ENCODE data around the gene SMIM1.

Gene SMIM1

DNA sequence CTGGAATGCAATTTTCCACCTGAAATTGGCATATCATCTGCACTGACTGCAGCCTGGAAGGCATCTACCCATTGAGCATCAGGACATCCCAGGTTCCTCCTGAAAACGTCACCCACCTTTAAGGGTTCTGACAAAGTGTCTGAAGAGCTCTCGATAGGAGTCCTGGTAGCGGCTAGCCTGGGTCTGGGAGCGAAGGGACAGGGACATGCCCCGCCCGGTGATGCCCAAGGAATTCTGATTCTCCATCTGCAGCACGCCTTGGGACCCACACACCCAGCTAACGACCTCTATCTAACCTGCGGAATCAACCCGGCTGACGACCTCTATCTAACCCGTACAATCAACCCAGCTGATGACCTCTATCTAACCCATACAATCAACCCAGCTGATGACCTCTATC, 33.6 kb upstream of the SMIM1 start:
- H2AFZ ChIP-seq (ENCODE audit: low read length, unreplicated experiment), result no peak overlapping the region
- H3K36me3 ChIP-seq (ENCODE audit: insufficient read depth, low read length), result peaks cover 4% of the 10 kb centered on the region; the same call in 1 of the 2 replicates
- no peak overlapping the region for H3K27ac ChIP-seq (ENCODE audit: low read depth, low read length)
- no peaks in the 10 kb centered on the region for H3K27me3 ChIP-seq (ENCODE audit: insufficient read depth, low read length)
- no peaks in the 10 kb centered on the region for H3K79me2 ChIP-seq (ENCODE audit: control insufficient read depth, insufficient read depth, low read length, unreplicated experiment)
- H3K4me3 ChIP-seq (ENCODE audit: low read depth, low read length), result no peak overlapping the region
- peaks cover 4% of the 10 kb centered on the region for H3K4me1 ChIP-seq (ENCODE audit: control insufficient read depth, insufficient read depth, low read length, unreplicated experiment)

DNA sequence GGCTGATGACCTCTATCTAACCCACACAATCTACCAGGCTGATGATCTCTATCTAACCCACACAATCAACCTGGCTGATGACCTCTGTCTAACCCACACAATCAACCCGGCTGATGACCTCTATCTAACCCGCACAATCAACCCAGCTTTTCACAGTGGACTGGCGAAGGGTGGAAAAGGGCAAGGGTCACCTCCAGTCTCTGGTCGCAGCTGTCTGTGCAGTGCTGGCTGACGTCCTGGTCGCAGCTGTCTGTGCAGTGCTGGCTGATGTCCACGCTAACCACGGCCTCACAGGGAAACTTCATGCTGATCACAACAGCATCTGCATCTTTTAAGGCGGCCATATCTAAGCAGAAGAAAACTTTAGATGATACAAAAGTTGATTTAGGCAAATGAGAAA, 32.5 kb upstream of the SMIM1 start:
- Histone ChIP-seq H3K4me1 (ENCODE audit: control insufficient read depth, insufficient read depth, low read length, unreplicated experiment) (peaks cover 4% of the 10 kb centered on the region), H3K79me2 (ENCODE audit: control insufficient read depth, insufficient read depth, low read length, unreplicated experiment) (peaks cover 4% of the 10 kb centered on the region), H3K4me3 (ENCODE audit: low read depth, low read length) (no peak overlapping the region), H3K27me3 (ENCODE audit: insufficient read depth, low read length) (no peaks in the 10 kb centered on the region), H3K27ac (ENCODE audit: low read depth, low read length) (no peak overlapping the region), H2AFZ (ENCODE audit: low read length, unreplicated experiment) (no peak overlapping the region), H3K36me3 (ENCODE audit: insufficient read depth, low read length) (peaks cover 4% of the 10 kb centered on the region; the same call in 1 of the 2 replicates)

DNA sequence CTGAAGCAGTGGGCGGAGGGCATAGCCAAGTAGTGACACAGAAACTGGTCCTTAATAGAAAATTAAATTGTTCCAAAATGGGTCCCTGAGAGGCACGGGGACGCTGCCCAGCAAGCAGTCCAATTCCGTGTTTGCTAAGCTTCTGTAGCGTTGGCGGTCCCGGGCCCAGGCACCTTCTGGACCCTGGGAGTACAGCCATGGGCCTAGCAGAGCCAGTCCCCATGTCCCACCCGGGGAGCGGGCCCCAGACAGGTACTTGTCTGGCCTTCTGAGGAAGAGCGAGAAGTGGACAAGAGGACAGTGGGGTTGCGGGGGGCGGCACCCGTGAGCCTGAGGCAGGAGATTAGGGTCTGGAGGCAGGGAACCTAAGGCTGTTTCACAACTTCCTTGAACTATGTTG, 31.8 kb upstream of the SMIM1 start:
- H3K4me3 ChIP-seq (ENCODE audit: low read depth, low read length), result no peak overlapping the region
- no peak overlapping the region for H2AFZ ChIP-seq (ENCODE audit: low read length, unreplicated experiment)
- H3K4me1 ChIP-seq (ENCODE audit: control insufficient read depth, insufficient read depth, low read length, unreplicated experiment), result peaks cover 9% of the 10 kb centered on the region
- H3K79me2 ChIP-seq (ENCODE audit: control insufficient read depth, insufficient read depth, low read length, unreplicated experiment), result peaks cover 8% of the 10 kb centered on the region
- H3K36me3 ChIP-seq (ENCODE audit: insufficient read depth, low read length), result peaks cover 4% of the 10 kb centered on the region; the same call in 1 of the 2 replicates
- no peaks in the 10 kb centered on the region for H3K27me3 ChIP-seq (ENCODE audit: insufficient read depth, low read length)
- no peak overlapping the region for H3K27ac ChIP-seq (ENCODE audit: low read depth, low read length)

- no peak overlapping the region for H3K27ac ChIP-seq (ENCODE audit: low read depth, low read length)
- peaks cover 13% of the 10 kb centered on the region for H3K4me1 ChIP-seq (ENCODE audit: control insufficient read depth, insufficient read depth, low read length, unreplicated experiment)
- H3K27me3 ChIP-seq (ENCODE audit: insufficient read depth, low read length), result no peaks in the 10 kb centered on the region
- H3K4me3 ChIP-seq (ENCODE audit: low read depth, low read length), result no peak overlapping the region
- H3K36me3 ChIP-seq (ENCODE audit: insufficient read depth, low read length), result peaks cover 4% of the 10 kb centered on the region; the same call in 1 of the 2 replicates
- no peak overlapping the region for H2AFZ ChIP-seq (ENCODE audit: low read length, unreplicated experiment)
- H3K79me2 ChIP-seq (ENCODE audit: control insufficient read depth, insufficient read depth, low read length, unreplicated experiment), result peaks cover 17% of the 10 kb centered on the region
Measured at GRCh38 chr1:3741566-3742438, 30.7 kb upstream of the SMIM1 start.

- H3K4me1 ChIP-seq (ENCODE audit: control insufficient read depth, insufficient read depth, low read length, unreplicated experiment), result peaks cover 15% of the 10 kb centered on the region
- peaks cover 4% of the 10 kb centered on the region; the same call in 1 of the 2 replicates for H3K36me3 ChIP-seq (ENCODE audit: insufficient read depth, low read length)
- H3K27me3 ChIP-seq (ENCODE audit: insufficient read depth, low read length), result no peaks in the 10 kb centered on the region
- no peak overlapping the region for H2AFZ ChIP-seq (ENCODE audit: low read length, unreplicated experiment)
- H3K4me3 ChIP-seq (ENCODE audit: low read depth, low read length), result no peak overlapping the region
- H3K27ac ChIP-seq (ENCODE audit: low read depth, low read length), result no peak overlapping the region
- peaks cover 17% of the 10 kb centered on the region for H3K79me2 ChIP-seq (ENCODE audit: control insufficient read depth, insufficient read depth, low read length, unreplicated experiment)
Measured at GRCh38 chr1:3742439-3743298, 29.9 kb upstream of the SMIM1 start.

DNA sequence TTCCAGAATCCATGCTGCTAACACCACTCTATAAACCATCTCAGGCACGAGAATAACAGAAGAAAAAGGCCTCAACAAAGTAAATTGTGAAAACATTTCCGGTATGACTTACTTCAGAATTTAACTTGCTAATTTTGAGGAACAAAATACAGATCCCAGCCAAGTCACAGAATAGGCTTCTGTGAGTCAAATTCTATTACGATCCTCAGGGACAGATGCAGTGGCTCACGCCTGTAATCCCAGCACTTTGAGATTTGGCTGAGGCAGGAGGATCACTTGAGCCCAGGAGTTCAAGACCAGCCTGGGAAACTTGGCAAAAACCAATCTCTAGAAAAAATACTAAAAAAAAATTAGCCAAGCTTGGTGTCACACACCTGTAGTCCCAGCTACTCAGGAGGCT, 29.1 kb upstream of the SMIM1 start:
- Histone ChIP-seq H3K4me1 (ENCODE audit: control insufficient read depth, insufficient read depth, low read length, unreplicated experiment) (peaks cover 19% of the 10 kb centered on the region), H3K36me3 (ENCODE audit: insufficient read depth, low read length) (peaks cover 3% of the 10 kb centered on the region; the same call in 1 of the 2 replicates)

GRCh38 chr1:3743826-3744225, 28.7 kb upstream of the SMIM1 start:
- peaks cover 19% of the 10 kb centered on the region for H3K4me1 ChIP-seq (ENCODE audit: control insufficient read depth, insufficient read depth, low read length, unreplicated experiment)
- H2AFZ ChIP-seq (ENCODE audit: low read length, unreplicated experiment), result no peak overlapping the region
- no peaks in the 10 kb centered on the region for H3K27me3 ChIP-seq (ENCODE audit: insufficient read depth, low read length)
- no peaks in the 10 kb centered on the region; the same call in 1 of the 2 replicates for H3K36me3 ChIP-seq (ENCODE audit: insufficient read depth, low read length)
- H3K4me3 ChIP-seq (ENCODE audit: low read depth, low read length), result no peak overlapping the region
- H3K27ac ChIP-seq (ENCODE audit: low read depth, low read length), result no peak overlapping the region
- H3K79me2 ChIP-seq (ENCODE audit: control insufficient read depth, insufficient read depth, low read length, unreplicated experiment), result peaks cover 17% of the 10 kb centered on the region

More for the DNA sequence above, 29.1 kb upstream of the SMIM1 start:
- no peak overlapping the region for H3K4me3 ChIP-seq (ENCODE audit: low read depth, low read length)
- no peak overlapping the region for H2AFZ ChIP-seq (ENCODE audit: low read length, unreplicated experiment)
- peaks cover 17% of the 10 kb centered on the region for H3K79me2 ChIP-seq (ENCODE audit: control insufficient read depth, insufficient read depth, low read length, unreplicated experiment)
- no peaks in the 10 kb centered on the region for H3K27me3 ChIP-seq (ENCODE audit: insufficient read depth, low read length)
- H3K27ac ChIP-seq (ENCODE audit: low read depth, low read length), result no peak overlapping the region

DNA sequence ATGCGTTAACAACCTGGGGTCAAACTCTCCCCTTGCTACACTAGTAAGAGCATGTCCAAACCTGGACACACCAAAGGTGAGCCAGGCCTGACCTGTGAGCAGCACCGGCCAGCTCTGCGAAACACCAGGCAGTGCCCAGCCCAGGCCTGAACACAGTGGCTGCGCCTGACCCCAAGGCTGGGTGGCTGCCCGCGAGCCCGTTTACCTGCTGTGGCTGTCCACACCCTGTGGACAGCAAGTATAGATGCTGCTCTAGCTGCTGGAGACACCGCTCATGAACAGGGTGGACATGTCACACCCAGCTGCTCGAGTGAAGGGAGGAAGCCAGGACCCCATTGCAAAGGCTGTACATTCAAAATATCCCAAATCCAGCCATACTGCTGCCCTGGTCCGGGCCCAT, 27.9 kb upstream of the SMIM1 start:
- H3K27ac ChIP-seq (ENCODE audit: low read depth, low read length), result no peak overlapping the region
- peaks cover 19% of the 10 kb centered on the region for H3K4me1 ChIP-seq (ENCODE audit: control insufficient read depth, insufficient read depth, low read length, unreplicated experiment)
- H3K79me2 ChIP-seq (ENCODE audit: control insufficient read depth, insufficient read depth, low read length, unreplicated experiment), result peaks cover 17% of the 10 kb centered on the region
- H2AFZ ChIP-seq (ENCODE audit: low read length, unreplicated experiment), result no peak overlapping the region
- H3K27me3 ChIP-seq (ENCODE audit: insufficient read depth, low read length), result no peaks in the 10 kb centered on the region
- H3K4me3 ChIP-seq (ENCODE audit: low read depth, low read length), result no peak overlapping the region
- no peaks in the 10 kb centered on the region; the same call in 1 of the 2 replicates for H3K36me3 ChIP-seq (ENCODE audit: insufficient read depth, low read length)

DNA sequence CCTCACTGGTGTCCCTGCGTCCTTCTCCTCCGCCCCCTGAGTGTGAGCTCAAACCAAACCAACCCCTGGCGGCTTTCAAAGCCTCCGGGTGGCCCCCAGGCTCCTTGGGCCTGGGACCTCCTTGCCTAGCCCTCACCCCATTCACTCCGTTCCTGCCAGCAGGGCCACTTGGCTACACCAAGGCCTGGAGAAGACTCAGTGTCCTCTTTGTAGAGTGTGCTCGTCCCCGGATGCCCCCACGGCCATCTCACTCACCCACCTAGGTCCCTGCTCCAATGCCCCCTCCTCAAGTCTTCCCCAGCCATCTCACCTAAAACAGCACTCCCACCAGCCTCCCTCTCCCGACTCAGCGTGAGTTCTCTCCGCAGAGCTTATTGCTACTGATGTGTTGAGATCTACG, 27.5 kb upstream of the SMIM1 start:
- no peak overlapping the region for H3K4me3 ChIP-seq (ENCODE audit: low read depth, low read length)
- no peak overlapping the region for H2AFZ ChIP-seq (ENCODE audit: low read length, unreplicated experiment)
- H3K4me1 ChIP-seq (ENCODE audit: control insufficient read depth, insufficient read depth, low read length, unreplicated experiment), result peaks cover 19% of the 10 kb centered on the region
- H3K36me3 ChIP-seq (ENCODE audit: insufficient read depth, low read length), result no peaks in the 10 kb centered on the region; the same call in 1 of the 2 replicates
- H3K27me3 ChIP-seq (ENCODE audit: insufficient read depth, low read length), result no peaks in the 10 kb centered on the region
- no peak overlapping the region for H3K27ac ChIP-seq (ENCODE audit: low read depth, low read length)
- peaks cover 17% of the 10 kb centered on the region for H3K79me2 ChIP-seq (ENCODE audit: control insufficient read depth, insufficient read depth, low read length, unreplicated experiment)

DNA sequence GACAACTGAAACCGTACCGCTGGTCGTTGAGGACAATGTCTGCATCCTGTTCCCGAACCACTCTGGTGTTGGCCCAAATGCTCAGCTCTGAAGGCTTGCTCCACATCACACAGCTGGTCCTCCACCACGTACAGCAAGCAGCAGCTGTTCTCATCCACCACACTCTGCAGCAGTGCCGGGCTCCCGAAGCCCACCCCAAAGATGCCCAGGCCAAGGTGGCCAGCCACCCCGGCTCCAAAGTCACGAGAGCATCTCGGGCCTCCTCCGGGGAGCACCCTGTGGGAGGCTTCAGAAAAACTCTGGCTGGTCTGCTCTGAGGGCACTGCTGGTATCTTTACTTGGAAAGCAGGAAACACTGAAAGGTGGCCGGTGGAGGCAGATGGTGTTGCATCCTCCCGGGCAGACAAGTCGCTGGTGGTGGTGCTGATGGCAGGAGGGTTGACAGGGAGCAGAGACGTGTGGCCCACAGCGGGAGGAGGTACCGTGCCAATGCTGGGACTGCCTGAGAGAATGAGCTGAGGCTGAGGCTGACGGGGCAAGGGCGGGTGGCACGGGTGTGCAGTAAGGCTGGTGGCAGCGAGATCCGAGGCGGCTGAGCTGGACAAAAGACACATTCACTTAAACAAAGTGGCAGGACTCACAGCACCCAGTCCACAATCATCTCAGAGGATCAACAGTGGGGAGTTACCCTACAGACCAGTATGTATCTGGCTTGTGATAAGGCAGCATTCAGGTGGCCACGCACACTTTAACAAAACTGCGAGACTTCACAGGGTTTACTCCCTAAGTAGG, 26.8 kb upstream of the SMIM1 start:
- Histone ChIP-seq H3K27ac (ENCODE audit: low read depth, low read length) (no peak overlapping the region), H3K79me2 (ENCODE audit: control insufficient read depth, insufficient read depth, low read length, unreplicated experiment) (peaks cover 17% of the 10 kb centered on the region), H3K4me3 (ENCODE audit: low read depth, low read length) (peak overlapping the region; percentile 76), H3K36me3 (ENCODE audit: insufficient read depth, low read length) (no peaks in the 10 kb centered on the region), H3K4me1 (ENCODE audit: control insufficient read depth, insufficient read depth, low read length, unreplicated experiment) (peaks cover 19% of the 10 kb centered on the region), H3K27me3 (ENCODE audit: insufficient read depth, low read length) (0 out of 2 replicates have a peak, but pooled peaks cover under 1% of the 10 kb centered on the region), H2AFZ (ENCODE audit: low read length, unreplicated experiment) (no peak overlapping the region)

All from ACC112 (cell line).